GM12878 (cell line): ENCODE measurements around the gene TNP2. TPM values are rescaled to one million over a fixed set of nuclear protein-coding genes. Genes with fewer than 3 reads are reported as not detected.
A peak's percentile ranks its signal among the peaks of the same experiment; 100 is the strongest.

ENCODE experiments used
- ATAC-seq: fragments of 200-7000 bp; cut with Tn5 transposase; 3 replicates; pipeline ENCODE4 v1.9.1; 2020; ENCODE audit warnings: mild to moderate bottlenecking, moderate library complexity
- BruUV-seq: library from RNA; stranded (reverse); fragments of 400-500 nt; replicated peaks from 2 replicates; lab custom pipeline; 2021; lab: Mats Ljungman, UMichigan
- CTCF ChIA-PET: fragments of 300-600 bp; sonication (Branson Sonifier 250); formaldehyde crosslinking; extraction: SDS; loops from one replicate; lab custom pipeline; 2021; ENCODE audit warnings: inconsistent platforms; lab: Yijun Ruan, JAX
- POLR2A ChIA-PET: fragments of 350-600 bp; formaldehyde crosslinking; extraction: SDS; loops from one replicate; lab custom pipeline; 2021; ENCODE audit warnings: inconsistent platforms; lab: Charles Lee
- RAD21 ChIA-PET: fragments of 300-600 bp; sonication (Branson Sonifier 250); formaldehyde crosslinking; loops from one replicate; lab custom pipeline; 2023; ENCODE audit warnings: antibody characterized with exemption; ENCODE audit not compliant: unreplicated experiment; lab: Charles Lee
- SMC1A ChIA-PET: fragments of 300-600 bp; sonication (Branson Sonifier 250); formaldehyde crosslinking; loops from one replicate; lab custom pipeline; 2023; ENCODE audit not compliant: unreplicated experiment, uncharacterized antibody; lab: Charles Lee
- DNase-seq: peaks from one replicate; pipeline ENCODE4 v3.0.0-alpha.2; 2011; ENCODE audit warnings: low read depth, low spot score
- FAIRE-seq: peaks from 3 replicates; lab custom pipeline; 2011; peaks lifted over from hg19 to GRCh38; lab: Jason Lieb, UNC
- H2AFZ ChIP-seq: 2 replicates; pipeline ENCODE4 v1.6.0; 2011; ENCODE audit warnings: low read depth, low read length, control low read depth; ENCODE audit not compliant: control insufficient read depth
- H3K27ac ChIP-seq: 2 replicates; pipeline ENCODE4 v1.5.1; 2011; ENCODE audit warnings: control low read depth; ENCODE audit not compliant: control insufficient read depth, insufficient read depth
- H3K27me3 ChIP-seq, 2 experiments: replicated peaks in 1 of 2; 2 replicates each; pipeline versions ENCODE4 v1.6.0 to v1.6.1; 2011; ENCODE audit warnings: low read length in 1 of 2; ENCODE audit not compliant: control insufficient read depth in 2 of 2, insufficient read depth in 2 of 2
- H3K36me3 ChIP-seq, 2 experiments: 2 replicates each; pipeline ENCODE4 v1.5.1; 2011; ENCODE audit warnings: low read length in 1 of 2; ENCODE audit not compliant: control insufficient read depth in 2 of 2, insufficient read depth in 2 of 2
- H3K4me1 ChIP-seq: 2 replicates; pipeline ENCODE4 v1.6.1; 2011; ENCODE audit warnings: mild to moderate bottlenecking, low read length, moderate library complexity, mixed read lengths; ENCODE audit not compliant: control insufficient read depth, insufficient read depth
- H3K4me2 ChIP-seq: 2 replicates; pipeline ENCODE4 v1.6.0; 2011; ENCODE audit warnings: control low read depth; ENCODE audit not compliant: control insufficient read depth, insufficient read depth
- H3K4me3 ChIP-seq: fragments of 200-600 bp; sonication (generic); 2 replicates; pipeline ENCODE4 v1.5.1; 2016
- H3K79me2 ChIP-seq: 2 replicates; pipeline ENCODE4 v1.6.0; 2011; ENCODE audit warnings: low read length; ENCODE audit not compliant: control insufficient read depth, insufficient read depth
- H3K9ac ChIP-seq: 2 replicates; pipeline ENCODE4 v1.8.0; 2011; ENCODE audit warnings: low read length, control low read depth, mixed read lengths; ENCODE audit not compliant: control insufficient read depth, insufficient read depth
- H3K9me3 ChIP-seq: replicated peaks from 3 replicates; pipeline ENCODE4 v1.5.1; 2011; ENCODE audit warnings: mild to moderate bottlenecking, low read length; ENCODE audit not compliant: control insufficient read depth, insufficient read depth
- H4K20me1 ChIP-seq: 2 replicates; pipeline ENCODE4 v1.6.0; 2011; ENCODE audit not compliant: control insufficient read depth, insufficient read depth
- CBX3 ChIP-seq: fragments of 200-600 bp; sonication (generic); IDR thresholded peaks from 2 replicates; pipeline ENCODE4 v1.6.1; 2016; ENCODE audit warnings: low read depth, borderline replicate concordance
- EP300 ChIP-seq, 2 experiments: fragments of 150-350 bp in 1 of 2; IDR thresholded peaks; 2 replicates each; pipeline ENCODE4 v1.6.1; 2011 to 2012; ENCODE audit warnings: low read depth in 2 of 2, low read length in 2 of 2, borderline replicate concordance in 1 of 2, improper control_type of control experiment in 1 of 2, inconsistent platforms in 1 of 2; ENCODE audit not compliant: control insufficient read depth in 1 of 2
- MXI1 ChIP-seq: fragments of 150-350 bp; IDR thresholded peaks from 2 replicates; pipeline ENCODE4 v1.6.1; 2011; ENCODE audit warnings: low read depth, mild to moderate bottlenecking, inconsistent platforms, low read length, improper control_type of control experiment
- NFYB ChIP-seq: IDR thresholded peaks from 2 replicates; pipeline ENCODE4 v1.6.1; 2011; ENCODE audit warnings: low read depth, mild to moderate bottlenecking, low read length, improper control_type of control experiment, moderate library complexity; ENCODE audit not compliant: insufficient read depth
- NR2C1 ChIP-seq: fragments of 450-650 bp; IDR thresholded peaks from 2 replicates; pipeline ENCODE4 v1.6.1; 2017; ENCODE audit warnings: antibody characterized with exemption, mild to moderate bottlenecking, moderate library complexity
- RAD51 ChIP-seq: fragments of 450-650 bp; IDR thresholded peaks from 2 replicates; pipeline ENCODE4 v1.6.1; 2016; ENCODE audit warnings: moderate library complexity, mild to moderate bottlenecking, inconsistent platforms
- SIN3A ChIP-seq: IDR thresholded peaks from 2 replicates; pipeline ENCODE4 v1.6.1; 2012; ENCODE audit warnings: low read depth, low read length, improper control_type of control experiment
- SREBF2 ChIP-seq: IDR thresholded peaks from 2 replicates; pipeline ENCODE4 v1.6.1; 2012; ENCODE audit warnings: mild to moderate bottlenecking, low read length
- WRNIP1 ChIP-seq: IDR thresholded peaks from 2 replicates; pipeline ENCODE4 v1.6.1; 2011; ENCODE audit warnings: low read depth, low read length, improper control_type of control experiment, borderline replicate concordance
- YY1 ChIP-seq: IDR thresholded peaks from 2 replicates; pipeline ENCODE4 v1.6.1; 2011; ENCODE audit warnings: low read depth, mild to moderate bottlenecking, low read length
- WGBS: methylation state at CpG from one replicate; pipeline ENCODE4 v1.1.6; 2016; ENCODE audit warnings: low lambda C conversion rate; ENCODE audit not compliant: insufficient replicate concordance, insufficient coverage; ENCODE audit errors: missing lambda C conversion rate; 5-methylcytosine and 5-hydroxymethylcytosine counted together
- in situ Hi-C: fragments of 300-500 bp; cut with MboI; formaldehyde crosslinking; loops from 9 replicates; pipeline ENCODE4 v1.14.3; 2018; ENCODE audit warnings: mixed read lengths
- intact Hi-C: fragments of 100-400 bp; cut with micrococcal nuclease; formaldehyde crosslinking; loops from one replicate; pipeline ENCODE4 v1.14.2; 2022; ENCODE audit not compliant: unreplicated experiment
- polyA plus RNA-seq, 11 experiments: library from polyadenylated mRNA; depleted of rRNA in 4 of 11; unstranded in 6 of 11; stranded (reverse) in 5 of 11; fragments of >200 nt; fragmentation: Nextera tagmentation in 4 of 11; fragmentation: Illumina TruSeq in 1 of 11; extraction: Ambion mirVana in 4 of 11; extraction: Trizol in 1 of 11; gene quantifications; 1 replicate in 1 of 11; 2 replicates in 10 of 11; pipeline versions ENCODE4 v1.2.1 to v1.2.3, GENCODE V29; 2011 to 2016; ENCODE audit warnings: inconsistent platforms in 2 of 11, missing spikeins in 2 of 11, low read depth in 1 of 11
- total RNA-seq, 4 experiments: library from RNA; depleted of rRNA in 3 of 4; stranded (reverse); fragments of >200 nt in 3 of 4; fragmentation: Illumina TruSeq in 1 of 4; extraction: Trizol in 1 of 4; gene quantifications; 2 replicates each; pipeline versions ENCODE4 v1.2.1 to v1.2.3, GENCODE V29; 2013 to 2021
- TF ChIP-seq, protein P1 (sequence below): fragments of 450-650 bp; IDR thresholded peaks from 2 replicates; pipeline ENCODE4 v1.6.1; 2017; ENCODE audit warnings: mild to moderate bottlenecking, moderate library complexity
- TF ChIP-seq, protein P2 (sequence below): IDR thresholded peaks from 2 replicates; pipeline ENCODE4 v1.6.1; 2012; ENCODE audit warnings: low read depth, low read length, improper control_type of control experiment
- TF ChIP-seq, protein P3 (sequence below): fragments of 450-650 bp; IDR thresholded peaks from 2 replicates; pipeline ENCODE4 v1.6.1; 2014; ENCODE audit warnings: mild to moderate bottlenecking
- TF ChIP-seq, protein P4 (sequence below): fragments of 450-650 bp; IDR thresholded peaks from 2 replicates; pipeline ENCODE4 v1.6.1; 2017; ENCODE audit warnings: mild to moderate bottlenecking

The TNP2 gene
- total and polyA plus RNA-seq, 10 of the 15 experiments (the other 5 are each of a cell fraction or from before 2014, with no cell fraction given) = not detected

DNA sequence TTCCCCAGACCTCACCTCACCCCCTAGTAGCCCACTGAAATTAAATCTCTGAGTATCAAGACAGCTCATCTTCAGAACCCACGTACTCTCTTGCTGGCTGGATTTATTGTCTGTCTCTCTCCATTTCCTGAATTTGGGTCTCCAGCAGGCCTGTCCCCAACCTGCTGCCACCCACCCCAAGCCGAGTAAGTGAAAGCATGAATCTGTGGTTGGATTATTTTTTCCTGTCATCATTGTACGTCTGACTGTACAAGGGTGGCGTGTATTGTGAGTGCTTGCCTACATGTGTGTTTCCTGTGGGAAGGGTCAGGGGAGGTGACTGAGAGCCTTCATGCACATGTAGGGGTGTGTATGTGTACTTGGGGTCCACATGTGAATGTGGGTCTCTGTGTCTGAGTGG, 5.4 kb downstream of the TNP2 start (continued):
- TF ChIP-seq EP300 (IDR thresholded peaks at IDR 0.05; ENCODE audit: borderline replicate concordance in 1 of 2, control insufficient read depth in 1 of 2, low read depth in 2 of 2, low read length in 2 of 2) (0 out of 4 replicates have a peak, but pooled peaks of 1 of the 2 experiments have one; percentile 8), MXI1 (no peak), RAD51 (no peak)

DNA sequence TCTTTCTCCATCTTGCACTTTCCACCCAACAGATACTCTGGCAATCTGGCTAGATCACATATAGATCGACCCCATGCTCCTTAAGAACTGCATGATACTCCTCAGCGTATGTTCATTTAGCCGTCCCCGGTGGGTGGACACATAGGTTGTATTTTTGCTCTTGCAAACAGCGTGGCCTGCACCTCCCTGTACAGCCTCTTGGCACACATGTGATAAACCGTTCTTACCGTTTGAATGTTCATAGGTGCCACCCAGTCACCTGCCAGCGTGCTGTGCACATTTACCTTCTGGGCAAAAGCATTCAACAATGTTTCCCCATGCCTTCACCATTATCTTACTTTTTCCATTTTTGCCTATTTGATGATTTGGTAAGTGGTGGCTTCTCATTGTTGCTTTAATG, 6.2 kb downstream of the TNP2 start:
- Histone ChIP-seq H3K27me3 (no peaks in the 10 kb centered on the region), H3K27ac (no peak overlapping the region), H4K20me1 (no peaks in the 10 kb centered on the region), H2AFZ (no peak overlapping the region), H3K79me2 (no peaks in the 10 kb centered on the region), H3K4me1 (peaks cover 33% of the 10 kb centered on the region), H3K36me3 (no peaks in the 10 kb centered on the region), H3K9me3 (no peaks in the 10 kb centered on the region; the same call in 2 of the 3 replicates), H3K4me2 (no peak overlapping the region), H3K4me3 (no peak overlapping the region), H3K9ac (no peak overlapping the region)
- intact Hi-C loops = no loop called here
- no peak for DNase-seq
- in situ Hi-C loops = no loop called here
- BruUV-seq = no TSS peak
- no peak for ATAC-seq
- CTCF ChIA-PET = interaction anchor here (1.5 to 11.0 kb wide), 3 partner anchors 35 to 292 kb away, joined by 3 to 170 read pairs (median 5); no protein-coding TSS in a partner anchor
- FAIRE-seq = no peak
- SMC1A ChIA-PET = interaction anchor here (1.0 to 2.6 kb wide), 6 partner anchors 20 to 84 kb away, joined by 3 to 27 read pairs (median 4); no protein-coding TSS in a partner anchor
- 72% methylated on average over 8 of the region's 8 CpGs for WGBS
- RAD21 ChIA-PET = interaction anchor here (0.7 to 11.8 kb wide), 5 partner anchors 7 to 93 kb away, joined by 3 to 243 read pairs (median 4); partner anchors contain the start of gene SOCS1
- POLR2A ChIA-PET = interaction anchor here (0.9 to 1.3 kb wide), 3 partner anchors 34 to 49 kb away, joined by 3 to 6 read pairs (median 4); no protein-coding TSS in a partner anchor
- TF ChIP-seq, protein P1, sequence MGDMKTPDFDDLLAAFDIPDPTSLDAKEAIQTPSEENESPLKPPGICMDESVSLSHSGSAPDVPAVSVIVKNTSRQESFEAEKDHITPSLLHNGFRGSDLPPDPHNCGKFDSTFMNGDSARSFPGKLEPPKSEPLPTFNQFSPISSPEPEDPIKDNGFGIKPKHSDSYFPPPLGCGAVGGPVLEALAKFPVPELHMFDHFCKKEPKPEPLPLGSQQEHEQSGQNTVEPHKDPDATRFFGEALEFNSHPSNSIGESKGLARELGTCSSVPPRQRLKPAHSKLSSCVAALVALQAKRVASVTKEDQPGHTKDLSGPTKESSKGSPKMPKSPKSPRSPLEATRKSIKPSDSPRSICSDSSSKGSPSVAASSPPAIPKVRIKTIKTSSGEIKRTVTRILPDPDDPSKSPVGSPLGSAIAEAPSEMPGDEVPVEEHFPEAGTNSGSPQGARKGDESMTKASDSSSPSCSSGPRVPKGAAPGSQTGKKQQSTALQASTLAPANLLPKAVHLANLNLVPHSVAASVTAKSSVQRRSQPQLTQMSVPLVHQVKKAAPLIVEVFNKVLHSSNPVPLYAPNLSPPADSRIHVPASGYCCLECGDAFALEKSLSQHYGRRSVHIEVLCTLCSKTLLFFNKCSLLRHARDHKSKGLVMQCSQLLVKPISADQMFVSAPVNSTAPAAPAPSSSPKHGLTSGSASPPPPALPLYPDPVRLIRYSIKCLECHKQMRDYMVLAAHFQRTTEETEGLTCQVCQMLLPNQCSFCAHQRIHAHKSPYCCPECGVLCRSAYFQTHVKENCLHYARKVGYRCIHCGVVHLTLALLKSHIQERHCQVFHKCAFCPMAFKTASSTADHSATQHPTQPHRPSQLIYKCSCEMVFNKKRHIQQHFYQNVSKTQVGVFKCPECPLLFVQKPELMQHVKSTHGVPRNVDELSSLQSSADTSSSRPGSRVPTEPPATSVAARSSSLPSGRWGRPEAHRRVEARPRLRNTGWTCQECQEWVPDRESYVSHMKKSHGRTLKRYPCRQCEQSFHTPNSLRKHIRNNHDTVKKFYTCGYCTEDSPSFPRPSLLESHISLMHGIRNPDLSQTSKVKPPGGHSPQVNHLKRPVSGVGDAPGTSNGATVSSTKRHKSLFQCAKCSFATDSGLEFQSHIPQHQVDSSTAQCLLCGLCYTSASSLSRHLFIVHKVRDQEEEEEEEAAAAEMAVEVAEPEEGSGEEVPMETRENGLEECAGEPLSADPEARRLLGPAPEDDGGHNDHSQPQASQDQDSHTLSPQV = no peak
- TF ChIP-seq NFYB (no peak), SIN3A (no peak), NR2C1 (no peak), SREBF2 (no peak), CBX3 (no peak), WRNIP1 (no peak), YY1 (no peak)
- TF ChIP-seq, protein P2, sequence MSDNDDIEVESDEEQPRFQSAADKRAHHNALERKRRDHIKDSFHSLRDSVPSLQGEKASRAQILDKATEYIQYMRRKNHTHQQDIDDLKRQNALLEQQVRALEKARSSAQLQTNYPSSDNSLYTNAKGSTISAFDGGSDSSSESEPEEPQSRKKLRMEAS = no peak
- TF ChIP-seq, protein P3, sequence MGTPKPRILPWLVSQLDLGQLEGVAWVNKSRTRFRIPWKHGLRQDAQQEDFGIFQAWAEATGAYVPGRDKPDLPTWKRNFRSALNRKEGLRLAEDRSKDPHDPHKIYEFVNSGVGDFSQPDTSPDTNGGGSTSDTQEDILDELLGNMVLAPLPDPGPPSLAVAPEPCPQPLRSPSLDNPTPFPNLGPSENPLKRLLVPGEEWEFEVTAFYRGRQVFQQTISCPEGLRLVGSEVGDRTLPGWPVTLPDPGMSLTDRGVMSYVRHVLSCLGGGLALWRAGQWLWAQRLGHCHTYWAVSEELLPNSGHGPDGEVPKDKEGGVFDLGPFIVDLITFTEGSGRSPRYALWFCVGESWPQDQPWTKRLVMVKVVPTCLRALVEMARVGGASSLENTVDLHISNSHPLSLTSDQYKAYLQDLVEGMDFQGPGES = no peak
- TF ChIP-seq, protein P4, sequence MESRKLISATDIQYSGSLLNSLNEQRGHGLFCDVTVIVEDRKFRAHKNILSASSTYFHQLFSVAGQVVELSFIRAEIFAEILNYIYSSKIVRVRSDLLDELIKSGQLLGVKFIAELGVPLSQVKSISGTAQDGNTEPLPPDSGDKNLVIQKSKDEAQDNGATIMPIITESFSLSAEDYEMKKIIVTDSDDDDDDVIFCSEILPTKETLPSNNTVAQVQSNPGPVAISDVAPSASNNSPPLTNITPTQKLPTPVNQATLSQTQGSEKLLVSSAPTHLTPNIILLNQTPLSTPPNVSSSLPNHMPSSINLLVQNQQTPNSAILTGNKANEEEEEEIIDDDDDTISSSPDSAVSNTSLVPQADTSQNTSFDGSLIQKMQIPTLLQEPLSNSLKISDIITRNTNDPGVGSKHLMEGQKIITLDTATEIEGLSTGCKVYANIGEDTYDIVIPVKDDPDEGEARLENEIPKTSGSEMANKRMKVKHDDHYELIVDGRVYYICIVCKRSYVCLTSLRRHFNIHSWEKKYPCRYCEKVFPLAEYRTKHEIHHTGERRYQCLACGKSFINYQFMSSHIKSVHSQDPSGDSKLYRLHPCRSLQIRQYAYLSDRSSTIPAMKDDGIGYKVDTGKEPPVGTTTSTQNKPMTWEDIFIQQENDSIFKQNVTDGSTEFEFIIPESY = no peak
